BJ (cell line): Measurements from ENCODE around the gene VKORC1. TPM values are rescaled to one million over a fixed set of nuclear protein-coding genes. Genes with fewer than 3 reads are reported as not detected.

ENCODE experiments used
- CTCF ChIA-PET: fragments of 350-600 bp; formaldehyde crosslinking; extraction: SDS; loops from one replicate; lab custom pipeline; 2021; ENCODE audit warnings: antibody characterized with exemption, inconsistent platforms; lab: Yijun Ruan, JAX
- POLR2A ChIA-PET: fragments of 300-600 bp; sonication (Branson Sonifier 250); formaldehyde crosslinking; extraction: SDS; loops from one replicate; lab custom pipeline; 2021; ENCODE audit warnings: antibody characterized with exemption; lab: Charles Lee
- DNase-seq: peaks from one replicate; pipeline ENCODE4 v3.0.0-alpha.2; 2011; ENCODE audit warnings: low read depth
- H3K27me3 ChIP-seq: 2 replicates; pipeline ENCODE4 v1.6.0; 2011; ENCODE audit warnings: low read length; ENCODE audit not compliant: control insufficient read depth, insufficient read depth
- H3K36me3 ChIP-seq: 2 replicates; pipeline ENCODE4 v1.5.1; 2011; ENCODE audit warnings: low read length; ENCODE audit not compliant: control insufficient read depth, insufficient read depth
- H3K4me3 ChIP-seq: 2 replicates; pipeline ENCODE4 v1.5.1; 2011; ENCODE audit warnings: low read depth, mild to moderate bottlenecking, control low read depth, low read length
- polyA plus RNA-seq: library from polyadenylated mRNA; depleted of rRNA; stranded (reverse); fragments of >200 nt; gene quantifications from 2 replicates; pipeline ENCODE4 v1.2.3, GENCODE V29; 2011
- TF ChIP-seq, protein P1 (sequence below): IDR thresholded peaks from 2 replicates; pipeline ENCODE4 v1.5.1; 2011; ENCODE audit warnings: low read depth, mild to moderate bottlenecking, control low read depth, inconsistent platforms, low read length, moderate library complexity; ENCODE audit not compliant: insufficient read depth

VKORC1 gene
- polyA plus RNA-seq, 1 experiment, result 515 TPM

DNA sequence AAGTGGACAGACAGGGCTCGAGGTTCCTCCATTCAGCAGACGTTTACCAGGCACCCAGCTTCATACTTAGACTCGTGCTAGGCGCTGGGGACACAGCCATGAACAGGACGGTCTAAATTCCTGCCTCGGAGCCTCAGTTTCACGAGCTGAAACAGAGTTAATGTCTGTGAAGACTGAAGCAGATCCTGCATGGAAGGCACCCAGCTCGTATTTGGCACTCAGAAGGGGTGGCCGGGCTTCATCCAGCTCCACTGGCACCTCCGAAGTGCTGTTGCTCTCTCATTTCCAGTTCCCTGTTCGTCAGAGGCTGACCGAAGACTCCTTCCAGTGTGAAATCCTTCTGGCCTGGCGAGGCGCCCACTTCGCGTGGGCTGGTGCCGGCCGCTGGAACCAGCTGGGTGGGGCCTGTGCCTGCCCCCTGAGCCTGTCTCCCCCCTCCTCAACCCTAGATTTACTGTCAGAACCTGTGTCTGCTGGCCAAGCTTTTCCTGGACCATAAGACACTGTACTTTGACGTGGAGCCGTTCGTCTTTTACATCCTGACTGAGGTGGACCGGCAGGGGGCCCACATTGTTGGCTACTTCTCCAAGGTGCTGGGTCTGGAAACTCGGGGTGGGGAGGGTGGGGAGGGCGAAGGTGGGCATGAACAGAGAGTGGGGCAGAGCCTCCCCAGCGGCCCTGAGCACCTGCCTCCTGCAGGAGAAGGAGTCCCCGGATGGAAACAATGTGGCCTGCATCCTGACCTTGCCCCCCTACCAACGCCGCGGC, 35.2 kb upstream of the VKORC1 start:
- no peak for DNase-seq
- TF ChIP-seq, protein P1, sequence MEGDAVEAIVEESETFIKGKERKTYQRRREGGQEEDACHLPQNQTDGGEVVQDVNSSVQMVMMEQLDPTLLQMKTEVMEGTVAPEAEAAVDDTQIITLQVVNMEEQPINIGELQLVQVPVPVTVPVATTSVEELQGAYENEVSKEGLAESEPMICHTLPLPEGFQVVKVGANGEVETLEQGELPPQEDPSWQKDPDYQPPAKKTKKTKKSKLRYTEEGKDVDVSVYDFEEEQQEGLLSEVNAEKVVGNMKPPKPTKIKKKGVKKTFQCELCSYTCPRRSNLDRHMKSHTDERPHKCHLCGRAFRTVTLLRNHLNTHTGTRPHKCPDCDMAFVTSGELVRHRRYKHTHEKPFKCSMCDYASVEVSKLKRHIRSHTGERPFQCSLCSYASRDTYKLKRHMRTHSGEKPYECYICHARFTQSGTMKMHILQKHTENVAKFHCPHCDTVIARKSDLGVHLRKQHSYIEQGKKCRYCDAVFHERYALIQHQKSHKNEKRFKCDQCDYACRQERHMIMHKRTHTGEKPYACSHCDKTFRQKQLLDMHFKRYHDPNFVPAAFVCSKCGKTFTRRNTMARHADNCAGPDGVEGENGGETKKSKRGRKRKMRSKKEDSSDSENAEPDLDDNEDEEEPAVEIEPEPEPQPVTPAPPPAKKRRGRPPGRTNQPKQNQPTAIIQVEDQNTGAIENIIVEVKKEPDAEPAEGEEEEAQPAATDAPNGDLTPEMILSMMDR, result no peak
- Histone ChIP-seq H3K36me3 (peaks cover 6% of the 10 kb centered on the region), H3K4me3 (no peak overlapping the region), H3K27me3 (no peaks in the 10 kb centered on the region)
- ChIA-PET POLR2A (interaction anchor here (0.7 kb wide), 1 partner anchor 51 kb away, joined by 4 read pairs; no protein-coding TSS in a partner anchor), CTCF (no interaction called here)

DNA sequence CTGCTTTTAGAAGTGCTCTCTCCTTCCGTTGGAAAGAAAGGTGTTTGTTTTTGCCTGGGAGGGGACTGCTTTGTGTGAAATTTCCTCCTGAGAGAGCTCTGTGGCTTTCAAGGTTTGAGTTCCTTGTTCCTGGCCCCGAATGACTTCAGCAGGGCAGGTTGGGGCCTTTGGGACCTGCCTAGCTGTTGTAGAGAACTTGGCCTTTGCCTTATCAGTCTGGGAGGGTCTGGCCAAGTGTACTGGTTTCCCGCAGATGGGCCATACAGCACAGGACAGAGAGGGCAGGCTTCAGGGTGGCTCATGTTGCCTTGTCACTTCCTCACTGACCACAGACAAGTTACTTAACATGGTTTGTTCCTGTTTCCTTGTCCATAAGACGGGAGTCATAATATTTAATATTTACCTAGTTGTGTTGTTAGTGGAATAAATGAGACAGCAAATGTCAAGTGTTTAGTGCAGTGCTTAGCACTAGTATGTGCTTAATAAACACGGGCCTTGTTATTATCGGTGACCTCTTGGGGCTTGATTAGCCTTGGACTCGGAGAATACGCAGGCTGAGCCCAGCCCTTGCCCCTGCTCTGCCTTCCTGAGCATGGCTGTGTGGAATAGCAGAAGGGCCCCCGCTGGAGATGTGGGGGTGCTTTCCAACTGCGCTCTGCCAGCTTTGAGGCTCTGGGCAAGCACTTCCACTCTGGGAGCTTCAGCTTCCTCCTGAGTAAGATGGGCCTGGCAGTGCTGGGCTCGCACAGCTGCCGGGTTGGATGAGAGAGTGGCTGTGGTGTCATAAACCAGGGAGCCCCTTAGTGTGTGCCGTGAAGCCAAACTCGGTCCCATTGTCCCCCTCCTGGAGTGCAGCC, 34.3 kb upstream of the VKORC1 start:
- POLR2A ChIA-PET, result interaction anchor here (0.7 kb wide), 1 partner anchor 52 kb away, joined by 4 read pairs; no protein-coding TSS in a partner anchor
- no peak overlapping the region for H3K4me3 ChIP-seq
- CTCF ChIA-PET, result no interaction called here
- no peaks in the 10 kb centered on the region for H3K27me3 ChIP-seq
- DNase-seq, result no peak
- peaks cover 6% of the 10 kb centered on the region for H3K36me3 ChIP-seq
- TF ChIP-seq, protein P1, result no peak

DNA sequence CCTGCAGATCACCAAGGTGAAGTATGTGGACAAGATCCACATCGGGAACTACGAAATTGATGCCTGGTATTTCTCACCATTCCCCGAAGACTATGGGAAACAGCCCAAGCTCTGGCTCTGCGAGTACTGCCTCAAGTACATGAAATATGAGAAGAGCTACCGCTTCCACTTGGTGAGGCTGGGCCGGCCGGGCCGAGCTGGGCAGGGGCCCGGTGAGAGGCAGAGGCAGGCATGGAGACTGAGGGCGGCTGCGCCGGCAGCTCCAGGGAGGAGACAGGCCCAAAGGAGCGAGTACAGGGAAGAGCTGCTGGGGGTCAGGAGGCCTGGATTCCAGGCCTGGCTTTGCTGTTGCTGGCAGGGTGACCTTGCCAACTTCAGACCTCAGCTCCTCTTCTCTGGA, 32.6 kb upstream of the VKORC1 start:
- no peaks in the 10 kb centered on the region for H3K27me3 ChIP-seq
- ChIA-PET CTCF (interaction anchor here (0.6 to 1.2 kb wide), 3 partner anchors 10 to 316 kb away, joined by 3 read pairs; partner anchors contain the start of genes KAT8 and ZNF843), POLR2A (no interaction called here)
- TF ChIP-seq, protein P1, result no peak
- H3K36me3 ChIP-seq, result peaks cover 6% of the 10 kb centered on the region
- DNase-seq, result no peak
- H3K4me3 ChIP-seq, result no peak overlapping the region

DNA sequence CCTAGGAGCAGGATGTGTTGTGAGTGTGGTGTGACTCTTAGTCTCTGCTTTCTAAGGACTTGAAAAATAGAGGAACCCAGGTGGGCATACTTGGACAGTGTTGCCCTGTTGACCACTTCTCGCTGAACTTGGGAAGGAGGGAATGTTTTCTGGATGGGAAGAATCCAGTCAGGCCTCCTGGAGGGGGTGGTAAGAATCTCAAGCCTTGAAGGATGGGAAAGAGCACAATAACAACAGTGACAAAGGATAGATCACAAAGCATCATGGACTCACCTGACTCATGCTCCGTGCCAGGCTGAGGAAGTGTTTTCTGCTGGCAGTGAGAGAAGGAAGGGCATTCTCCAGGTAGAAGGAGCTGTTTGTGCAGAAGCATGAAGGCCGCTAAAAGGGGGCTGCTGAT, 31.2 kb upstream of the VKORC1 start:
- TF ChIP-seq, protein P1, result no peak
- Histone ChIP-seq H3K4me3 (no peak overlapping the region), H3K27me3 (no peaks in the 10 kb centered on the region), H3K36me3 (peaks cover 9% of the 10 kb centered on the region)
- ChIA-PET CTCF (no interaction called here), POLR2A (no interaction called here)
- DNase-seq, result no peak

DNA sequence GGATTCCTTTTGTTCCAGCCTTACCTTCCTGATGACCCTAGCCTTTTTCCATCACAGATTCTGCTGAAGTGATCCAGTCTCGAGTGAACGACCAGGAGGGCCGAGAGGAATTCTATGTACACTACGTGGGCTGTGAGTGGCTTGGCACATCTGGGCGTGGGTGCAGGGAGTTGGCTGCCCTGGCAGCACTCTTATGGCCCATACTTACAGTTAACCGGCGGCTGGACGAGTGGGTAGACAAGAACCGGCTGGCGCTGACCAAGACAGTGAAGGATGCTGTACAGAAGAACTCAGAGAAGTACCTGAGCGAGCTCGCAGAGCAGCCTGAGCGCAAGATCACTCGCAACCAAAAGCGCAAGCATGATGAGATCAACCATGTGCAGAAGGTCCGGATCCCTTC, 25.5 kb upstream of the VKORC1 start:
- POLR2A ChIA-PET, result no interaction called here
- TF ChIP-seq, protein P1, result no peak
- CTCF ChIA-PET, result interaction anchor here (1.1 kb wide), 1 partner anchor 322 kb away, joined by 3 read pairs; the partner anchor contains the start of gene ZNF843
- Histone ChIP-seq H3K27me3 (no peaks in the 10 kb centered on the region), H3K4me3 (no peak overlapping the region), H3K36me3 (peaks cover 13% of the 10 kb centered on the region)
- no peak for DNase-seq
